ENCODE measurements around the gene MS4A4E.
"Not testable (repeated sequence)": the region's sequence is repeated elsewhere in the genome, so short reads cannot be mapped to it uniquely, and the experiment has no call there.

The MS4A4E gene

DNA sequence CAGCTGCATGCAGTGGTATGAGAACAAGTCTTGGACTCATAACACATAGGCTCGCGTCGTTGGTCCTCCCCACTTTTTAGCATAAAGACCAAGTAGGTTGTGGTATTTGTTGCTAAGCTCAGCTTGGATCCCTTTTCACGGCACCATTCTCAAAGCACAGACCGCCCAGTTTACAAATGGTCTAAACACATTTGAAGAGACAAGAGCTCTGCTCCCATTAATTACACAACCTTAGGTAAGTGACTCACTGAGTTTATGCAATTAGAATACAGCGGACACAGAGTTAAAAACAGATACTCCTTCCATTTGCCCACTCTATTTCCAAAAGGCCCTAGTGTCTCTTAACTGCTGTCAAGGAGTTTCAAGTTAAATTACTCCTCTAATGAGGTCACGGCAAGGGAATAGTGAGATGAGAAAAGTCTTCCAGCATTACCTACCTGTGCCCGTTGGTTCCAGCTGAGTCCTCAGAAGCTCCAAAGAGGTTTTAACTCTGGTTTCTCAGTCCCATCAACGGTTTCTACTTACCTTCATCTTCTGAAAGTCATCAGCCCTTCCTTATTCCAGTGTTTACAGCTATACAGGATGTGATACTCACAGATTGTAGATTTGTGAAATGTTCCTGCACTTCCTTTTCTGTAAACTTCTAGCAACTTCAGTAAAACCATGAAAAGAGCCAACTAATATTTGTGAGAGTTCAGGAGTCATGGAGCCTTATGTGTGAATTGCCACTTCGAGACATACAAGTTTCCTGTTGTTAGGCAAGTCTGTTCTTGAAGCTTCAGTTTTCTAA lies 60.2 kb downstream of the MS4A4E start, which contains the start of gene MS4A6A:
TSS of gene MS4A6A (minus strand) at position 543 of the 790 bp plus-strand sequence. CDS start 1,356 bp downstream, outside the sequence.
- in situ Hi-C loops (cut with HindIII; ENCODE audit: low sequenced_read_pairs) = no loop called here

DNA sequence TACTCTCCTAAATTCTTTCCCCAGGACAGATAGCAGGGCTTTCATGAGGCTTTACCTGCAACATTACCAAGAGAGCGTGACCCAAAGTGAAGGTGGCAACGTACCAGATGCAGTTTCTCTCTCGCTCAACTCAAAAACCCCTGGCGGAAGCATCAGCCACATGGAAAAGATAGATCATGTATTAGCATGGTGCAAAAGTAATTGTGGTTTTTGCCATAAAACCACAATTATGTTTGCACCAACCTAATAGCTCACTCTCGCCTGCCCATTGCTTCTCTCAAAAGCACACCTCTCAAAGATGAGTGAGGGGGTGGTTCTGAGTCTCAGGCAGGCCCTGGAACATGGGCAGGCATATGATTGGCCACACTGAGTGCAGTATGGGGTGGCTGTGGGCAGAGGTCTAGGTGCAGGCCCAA lies 67.1 kb downstream of the MS4A4E start:
- in situ Hi-C loops (cut with HindIII; ENCODE audit: low sequenced_read_pairs) = no loop called here

DNA sequence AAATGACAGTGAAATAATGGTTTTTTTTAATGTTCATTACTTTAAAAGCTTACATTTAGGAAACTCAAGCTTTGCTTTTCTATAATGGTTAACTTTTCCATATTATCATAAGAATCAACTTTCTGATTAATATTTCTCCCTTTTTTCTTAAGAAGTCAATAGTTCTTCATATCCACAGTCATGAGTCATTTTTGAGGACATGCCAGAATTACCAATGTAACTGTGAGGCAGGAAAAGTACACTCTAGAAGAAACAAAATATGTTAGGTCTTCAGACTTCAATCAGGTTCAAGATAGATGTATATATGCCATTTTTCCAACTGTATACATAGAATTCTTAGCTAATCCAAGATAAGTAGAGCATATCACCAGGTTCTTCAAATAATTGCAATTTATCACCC lies 70.9 kb downstream of the MS4A4E start:
- in situ Hi-C loops (cut with HindIII; ENCODE audit: low sequenced_read_pairs) = no loop called here

DNA sequence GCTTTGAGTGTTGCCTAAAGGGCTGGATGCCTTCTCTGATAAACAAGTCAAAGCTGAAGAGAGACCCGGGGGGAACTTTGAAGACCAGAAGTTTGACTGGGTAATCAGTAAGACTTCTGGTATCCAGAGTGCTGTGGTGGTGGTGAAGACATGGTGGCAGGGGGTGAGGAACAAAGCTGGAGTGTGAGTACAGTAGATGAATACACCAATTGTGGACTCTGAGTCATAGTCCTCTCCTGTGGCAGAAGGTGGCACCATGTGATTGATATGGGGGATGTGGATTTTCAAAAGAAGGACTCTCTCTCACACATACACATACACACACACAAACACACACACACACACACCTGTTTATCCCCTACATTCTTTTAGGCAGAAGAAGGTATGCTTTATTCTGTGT lies 72.4 kb downstream of the MS4A4E start:
- in situ Hi-C loops (cut with HindIII; ENCODE audit: low sequenced_read_pairs) = no loop called here

DNA sequence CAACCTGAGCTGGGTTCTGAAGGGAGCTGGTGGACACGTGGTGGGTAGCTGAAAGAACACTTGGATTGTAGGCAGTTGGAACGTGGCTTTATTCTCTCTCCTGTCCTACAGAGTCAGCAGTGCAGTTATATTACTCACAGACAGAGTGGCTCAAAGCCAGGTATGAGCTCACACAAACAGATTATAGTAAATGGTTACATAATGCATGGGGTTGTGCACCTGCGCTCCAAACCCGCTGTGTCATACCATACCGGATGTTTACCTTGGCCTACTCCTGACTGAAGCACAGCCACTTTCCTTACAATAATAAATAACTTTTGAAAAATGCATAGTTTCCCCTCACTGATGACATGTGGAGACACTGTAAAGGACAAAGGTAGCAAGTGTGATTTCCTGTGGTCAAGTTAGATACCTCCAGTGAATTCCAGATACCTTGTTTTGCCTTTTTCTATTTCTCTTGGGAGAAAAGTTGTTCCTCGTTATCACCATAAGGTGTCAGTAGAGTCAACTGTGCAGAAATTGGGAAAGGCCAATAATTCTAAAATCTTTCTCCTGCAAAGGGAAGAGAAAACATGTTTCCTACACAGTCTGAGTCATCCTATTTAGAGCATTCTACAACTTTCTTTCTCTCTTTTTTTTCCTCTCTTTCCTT lies 73.5 kb downstream of the MS4A4E start:
- in situ Hi-C loops (cut with HindIII; ENCODE audit: low sequenced_read_pairs) = no loop called here

DNA sequence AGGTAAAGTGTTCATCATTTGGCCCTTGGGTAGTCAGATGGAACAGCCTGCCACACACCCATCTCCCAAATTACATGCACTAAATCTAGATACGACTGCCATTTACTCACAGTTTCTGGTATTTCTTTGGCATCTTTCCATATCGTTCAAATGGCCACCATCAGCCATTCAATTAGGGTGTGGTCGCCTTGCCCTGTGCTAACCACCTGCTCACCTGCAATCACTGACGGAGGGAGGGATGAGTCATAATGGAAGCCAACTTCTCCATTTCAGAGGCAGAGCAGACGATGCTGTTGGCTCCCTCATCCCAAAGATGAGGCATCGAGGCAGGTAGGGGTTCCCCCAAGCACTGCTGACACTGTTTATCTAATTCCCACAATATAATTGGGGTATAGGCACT lies 74.6 kb downstream of the MS4A4E start:
- in situ Hi-C loops (cut with HindIII; ENCODE audit: low sequenced_read_pairs) = no loop called here

DNA sequence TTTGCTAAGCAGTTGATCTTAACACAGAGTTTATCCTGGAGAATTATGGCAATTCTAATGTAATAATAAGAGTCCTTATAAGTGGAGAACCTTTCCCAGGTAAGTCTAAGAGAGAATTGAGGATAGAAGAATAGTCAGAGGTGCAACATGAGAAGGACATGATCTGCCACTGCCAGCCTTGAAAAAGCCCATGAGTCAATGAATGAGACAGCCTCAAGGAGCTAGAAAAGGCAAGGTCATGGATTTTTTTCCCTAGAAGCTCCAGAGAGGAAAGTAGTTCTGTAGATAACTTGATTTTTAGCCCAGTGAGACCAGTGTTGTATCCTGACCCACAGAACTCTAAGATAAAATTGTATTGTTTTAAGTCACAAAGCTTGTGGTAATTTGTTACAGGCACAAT lies 77.0 kb downstream of the MS4A4E start:
- in situ Hi-C loops (cut with HindIII; ENCODE audit: low sequenced_read_pairs) = no loop called here

DNA sequence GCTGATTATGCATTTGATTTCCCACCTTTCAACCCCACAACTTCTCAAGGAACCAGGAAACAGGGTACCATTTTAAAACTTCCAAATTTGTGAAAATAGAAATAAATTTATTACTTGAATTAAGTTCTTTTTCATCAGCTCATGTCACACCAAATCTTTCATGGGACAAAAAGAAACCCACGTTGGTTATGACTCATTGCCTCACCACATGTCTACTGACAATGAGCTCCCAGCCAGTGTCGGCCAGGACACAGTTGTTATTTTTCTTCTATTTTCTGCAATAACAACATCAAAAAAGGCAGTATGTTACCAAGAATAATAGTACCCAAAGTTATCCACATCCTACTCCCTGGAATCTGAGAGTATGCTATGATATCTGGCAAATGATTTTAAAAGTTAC lies 77.4 kb downstream of the MS4A4E start:
- in situ Hi-C loops (cut with HindIII; ENCODE audit: low sequenced_read_pairs) = no loop called here

DNA sequence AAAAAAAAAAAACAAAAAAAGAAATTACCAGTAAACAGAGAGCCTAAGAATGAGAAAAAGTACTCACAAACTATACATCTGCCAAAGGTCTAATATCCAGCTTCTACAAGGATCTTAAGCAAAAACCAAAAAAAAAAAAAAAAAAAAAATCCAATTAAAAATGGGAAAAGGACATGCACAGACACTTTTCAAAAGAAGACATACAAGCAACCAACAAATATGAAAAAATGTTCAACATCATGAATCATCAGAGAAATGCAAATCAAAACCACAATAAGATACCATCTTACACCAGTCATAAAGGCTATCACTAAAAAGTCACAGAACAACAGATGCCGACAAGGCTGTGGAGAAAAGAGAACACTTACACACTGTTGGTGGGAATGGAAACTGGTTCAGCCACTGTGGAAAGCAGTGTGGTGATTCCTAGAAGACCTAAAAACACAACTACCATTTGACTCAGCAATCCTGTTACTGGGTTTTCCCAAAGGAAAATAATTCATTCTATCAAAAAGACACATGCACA lies 78.3 kb downstream of the MS4A4E start:
- in situ Hi-C loops (cut with HindIII; ENCODE audit: low sequenced_read_pairs) = no loop called here

DNA sequence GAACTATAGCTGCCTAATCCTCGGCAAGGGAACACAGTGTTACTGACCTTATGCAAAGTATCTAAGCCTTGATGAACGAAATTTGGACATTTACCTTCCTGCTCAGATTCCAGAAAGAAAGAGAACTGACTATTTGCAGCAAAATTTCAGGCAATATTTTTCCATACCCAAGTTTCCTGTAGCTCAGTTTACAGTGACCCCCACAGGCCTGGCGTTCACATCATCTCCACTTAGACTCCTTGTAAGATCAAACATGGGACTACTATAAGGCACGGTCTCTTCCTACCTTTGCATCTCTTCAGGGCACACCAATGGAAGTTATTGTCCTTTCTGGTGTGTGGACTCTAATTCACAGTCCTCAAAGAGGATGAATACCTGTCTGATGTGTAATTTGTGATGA lies 81.2 kb downstream of the MS4A4E start:
- in situ Hi-C loops (cut with HindIII; ENCODE audit: low sequenced_read_pairs) = no loop called here

DNA sequence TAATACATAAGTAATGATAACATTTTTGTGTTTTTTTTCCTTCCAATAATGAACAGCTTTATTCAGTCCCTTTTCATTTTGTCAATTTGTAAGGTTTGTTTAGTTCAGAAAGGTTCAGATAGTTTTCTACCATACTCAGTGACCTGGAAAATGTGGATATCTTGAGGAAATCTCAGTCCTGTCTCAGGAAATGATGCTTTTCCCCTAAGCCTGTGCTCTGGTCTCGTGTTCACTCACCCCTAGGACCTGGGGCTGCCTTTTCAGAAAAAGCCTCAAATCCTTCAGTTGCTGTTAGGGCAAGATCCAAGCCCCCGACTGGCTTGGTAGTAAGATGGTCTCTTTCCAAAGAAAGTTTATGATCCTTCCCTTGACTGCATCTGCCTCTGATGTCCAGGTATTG lies 81.8 kb downstream of the MS4A4E start:
- in situ Hi-C loops (cut with HindIII; ENCODE audit: low sequenced_read_pairs) = no loop called here

DNA sequence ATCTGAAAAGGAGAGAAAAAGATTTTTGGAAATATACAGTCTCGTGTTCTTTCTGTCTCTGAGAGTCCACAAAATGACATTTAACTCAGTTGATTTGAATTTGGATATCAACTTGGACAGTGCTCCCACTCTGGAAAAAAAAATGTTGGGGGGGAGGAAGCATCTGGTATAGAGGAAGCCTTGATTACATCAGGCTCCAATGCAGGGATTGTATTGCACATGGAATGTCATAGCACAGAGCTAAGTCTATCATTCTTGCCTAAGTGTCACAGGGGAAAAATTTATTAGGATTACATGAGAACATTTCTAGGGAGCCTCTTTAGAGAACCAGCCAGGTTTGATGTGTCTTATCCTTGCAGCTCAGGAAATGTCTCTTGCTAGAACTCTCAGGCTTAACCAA lies 83.1 kb downstream of the MS4A4E start:
- in situ Hi-C loops (cut with HindIII; ENCODE audit: low sequenced_read_pairs) = no loop called here

DNA sequence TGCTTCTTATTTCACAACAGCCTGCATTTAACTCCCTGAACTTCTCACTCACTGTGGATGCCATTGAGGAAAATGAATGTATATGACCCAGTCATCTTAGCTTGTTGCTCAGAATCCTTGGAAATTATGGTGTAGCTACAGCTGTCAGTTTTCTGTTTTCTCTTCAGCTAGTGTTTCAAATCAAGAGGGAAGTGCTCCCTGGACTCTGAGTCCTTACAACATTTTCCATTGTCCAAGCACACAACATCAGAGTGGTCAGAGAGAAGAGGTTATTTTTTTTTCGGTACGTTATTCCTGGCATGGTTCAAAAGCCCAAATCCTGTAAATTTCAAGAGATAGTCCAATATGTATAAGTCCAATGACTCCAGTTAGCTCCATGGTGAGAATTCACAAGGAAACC lies 83.7 kb downstream of the MS4A4E start:
- in situ Hi-C loops (cut with HindIII; ENCODE audit: low sequenced_read_pairs) = no loop called here

DNA sequence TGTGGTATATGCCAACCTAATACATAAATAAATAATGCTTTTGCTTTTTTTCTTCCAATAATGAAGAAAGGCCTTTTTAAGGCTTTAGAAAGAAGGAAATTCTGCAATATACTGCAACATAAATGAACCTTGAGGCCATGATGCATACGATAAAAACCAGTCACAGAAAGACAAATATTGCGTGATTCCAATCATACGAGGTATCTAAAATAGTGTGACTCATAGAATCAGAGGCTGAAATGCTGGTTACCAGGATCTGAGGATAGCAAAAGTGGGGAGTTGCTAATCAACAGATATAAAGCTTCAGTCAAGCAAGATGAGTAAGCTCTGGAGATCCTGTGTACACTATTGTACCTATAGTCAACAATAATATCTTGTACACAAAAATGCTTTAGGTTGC lies 84.3 kb downstream of the MS4A4E start:
- in situ Hi-C loops (cut with HindIII; ENCODE audit: low sequenced_read_pairs) = no loop called here

DNA sequence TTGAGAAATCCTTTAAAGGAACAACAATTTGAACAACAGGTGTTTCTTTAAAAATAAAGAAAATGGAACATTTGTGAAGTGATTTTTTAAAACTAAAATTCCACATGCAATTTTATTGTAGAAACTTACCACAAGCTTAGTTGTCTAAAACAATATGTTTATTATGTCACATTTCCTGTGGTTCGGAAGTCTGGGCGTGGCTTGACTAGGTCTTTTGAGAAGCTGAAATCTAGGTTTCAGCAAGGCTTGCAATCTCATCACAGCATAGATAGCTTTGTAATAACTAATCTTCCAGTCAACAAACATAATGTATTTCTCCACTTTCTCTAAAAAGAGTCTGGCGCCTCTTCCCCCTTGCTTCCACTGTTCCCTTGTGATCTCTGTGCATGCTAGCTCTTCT lies 87.0 kb downstream of the MS4A4E start:
- in situ Hi-C loops (cut with HindIII; ENCODE audit: low sequenced_read_pairs) = no loop called here

DNA sequence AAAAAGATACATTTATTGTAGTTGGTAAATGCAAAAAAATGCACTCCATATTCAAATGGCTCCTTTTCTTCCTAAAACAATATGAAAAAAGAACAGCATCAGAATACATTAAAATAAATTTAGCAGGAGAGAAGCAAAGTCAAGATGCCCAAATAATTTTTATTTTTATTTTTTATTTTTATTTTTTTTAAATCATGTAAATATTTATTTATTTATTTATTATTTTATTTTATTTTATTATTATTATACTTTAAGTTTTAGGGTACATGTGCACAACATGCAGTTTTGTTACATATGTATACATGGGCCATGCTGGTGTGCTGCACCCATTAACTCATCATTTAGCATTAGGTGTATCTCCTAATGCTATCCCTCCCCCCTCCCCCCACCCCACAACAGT lies 90.2 kb downstream of the MS4A4E start:
- in situ Hi-C loops (cut with HindIII; ENCODE audit: low sequenced_read_pairs) = not testable (repeated sequence)

DNA sequence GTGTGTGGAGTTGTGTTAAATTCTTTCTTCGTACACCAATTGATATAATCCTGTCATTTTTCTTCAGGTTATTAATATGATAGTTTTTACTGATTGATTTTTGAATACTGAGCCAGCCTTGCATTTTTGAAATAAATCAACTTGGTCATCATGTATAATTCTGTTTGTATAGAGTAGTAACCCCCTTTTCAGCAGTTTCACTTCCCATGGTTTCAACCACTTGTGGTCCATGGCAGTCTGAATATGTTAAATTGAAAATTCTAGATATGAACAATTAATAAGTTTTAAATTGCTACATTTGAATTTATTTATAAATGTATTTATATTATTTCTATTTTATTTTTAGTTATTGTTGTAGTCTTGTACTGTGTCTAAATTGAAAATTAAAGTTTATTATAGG lies 92.7 kb downstream of the MS4A4E start:
- in situ Hi-C loops (cut with HindIII; ENCODE audit: low sequenced_read_pairs) = no loop called here

All from endothelial cell of hepatic sinusoid (primary cell).